K562 (cell line): ENCODE results near the gene GRK4. TPM values are rescaled to one million over a fixed set of nuclear protein-coding genes. Genes with fewer than 3 reads are reported as not detected.

ENCODE experiments used
- LCOR ChIP-seq: sonication (generic); formaldehyde crosslinking; IDR thresholded peaks from 2 replicates; pipeline ENCODE4 v1.8.0; 2022; ENCODE audit warnings: mild to moderate bottlenecking, missing genetic modification reagents
- MXI1 ChIP-seq: IDR thresholded peaks from 2 replicates; pipeline ENCODE4 v1.6.1; 2011; ENCODE audit warnings: low read depth, mild to moderate bottlenecking, improper control_type of control experiment, low read length
- RB1 ChIP-seq: fragments of 450-650 bp; IDR thresholded peaks from 2 replicates; pipeline ENCODE4 v1.6.1; 2017; ENCODE audit warnings: low read depth, mild to moderate bottlenecking
- RNF2 ChIP-seq: sonication (generic); IDR thresholded peaks from 2 replicates; pipeline ENCODE4 v1.6.1; 2016
- STAG1 ChIP-seq: sonication (generic); formaldehyde crosslinking; IDR thresholded peaks from 2 replicates; pipeline ENCODE4 v1.5.0; 2020; ENCODE audit warnings: missing genetic modification reagents, borderline replicate concordance
- TBL1XR1 ChIP-seq, 2 experiments: IDR thresholded peaks; 2 replicates each; pipeline ENCODE4 v1.6.1; 2012; ENCODE audit warnings: improper control_type of control experiment in 2 of 2, low read length in 2 of 2, mild to moderate bottlenecking in 1 of 2
- U2AF2 ChIP-seq: fragments of 200-400 bp; formaldehyde crosslinking; optimal IDR thresholded peaks from 2 replicates; pipeline ENCODE3; 2017; ENCODE audit warnings: low read depth, mild to moderate bottlenecking, low read length
- polyA plus RNA-seq, 8 experiments: library from polyadenylated mRNA; depleted of rRNA in 4 of 8; stranded (reverse) in 5 of 8; unstranded in 3 of 8; fragments of >200 nt; fragmentation: Nextera tagmentation in 2 of 8; fragmentation: Illumina TruSeq in 1 of 8; extraction: Ambion mirVana in 2 of 8; extraction: Trizol in 1 of 8; gene quantifications; 2 replicates each; pipeline versions ENCODE4 v1.2.1 to v1.2.3, GENCODE V29; 2011 to 2014; ENCODE audit warnings: inconsistent platforms in 1 of 8, missing spikeins in 1 of 8
- total RNA-seq, 7 experiments: library from RNA; depleted of rRNA in 6 of 7; stranded (reverse); fragments of >200 nt in 6 of 7; fragmentation: Illumina TruSeq in 2 of 7; extraction: Trizol in 2 of 7; gene quantifications; 2 replicates each; pipeline versions ENCODE4 v1.2.1 to v1.2.3, GENCODE V29; 2011 to 2021; ENCODE audit warnings: low replicate concordance in 1 of 7
- TF ChIP-seq, protein P1 (sequence below): fragments of 450-650 bp; IDR thresholded peaks from 2 replicates; pipeline ENCODE4 v1.6.1; 2016; ENCODE audit warnings: mild to moderate bottlenecking, moderate library complexity
- TF ChIP-seq, protein P2 (sequence below): sonication (generic); formaldehyde crosslinking; IDR thresholded peaks from 2 replicates; pipeline ENCODE4 v1.8.0; 2023; ENCODE audit warnings: mild to moderate bottlenecking, missing genetic modification reagents
- TF ChIP-seq, protein P3 (sequence below): sonication (generic); formaldehyde crosslinking; IDR thresholded peaks from 2 replicates; pipeline ENCODE4 v1.8.1; 2023; ENCODE audit warnings: mild to moderate bottlenecking, missing genetic modification reagents
- TF ChIP-seq, protein P4 (sequence below): sonication (generic); formaldehyde crosslinking; IDR thresholded peaks from 2 replicates; pipeline ENCODE4 v1.8.0; 2022; ENCODE audit warnings: mild to moderate bottlenecking, missing genetic modification reagents

The GRK4 gene
- total and polyA plus RNA-seq, 9 of the 15 experiments (the other 6 are each of a cell fraction or from before 2014, with no cell fraction given) = 1.1 to 4.8 (median 2.6) TPM

DNA sequence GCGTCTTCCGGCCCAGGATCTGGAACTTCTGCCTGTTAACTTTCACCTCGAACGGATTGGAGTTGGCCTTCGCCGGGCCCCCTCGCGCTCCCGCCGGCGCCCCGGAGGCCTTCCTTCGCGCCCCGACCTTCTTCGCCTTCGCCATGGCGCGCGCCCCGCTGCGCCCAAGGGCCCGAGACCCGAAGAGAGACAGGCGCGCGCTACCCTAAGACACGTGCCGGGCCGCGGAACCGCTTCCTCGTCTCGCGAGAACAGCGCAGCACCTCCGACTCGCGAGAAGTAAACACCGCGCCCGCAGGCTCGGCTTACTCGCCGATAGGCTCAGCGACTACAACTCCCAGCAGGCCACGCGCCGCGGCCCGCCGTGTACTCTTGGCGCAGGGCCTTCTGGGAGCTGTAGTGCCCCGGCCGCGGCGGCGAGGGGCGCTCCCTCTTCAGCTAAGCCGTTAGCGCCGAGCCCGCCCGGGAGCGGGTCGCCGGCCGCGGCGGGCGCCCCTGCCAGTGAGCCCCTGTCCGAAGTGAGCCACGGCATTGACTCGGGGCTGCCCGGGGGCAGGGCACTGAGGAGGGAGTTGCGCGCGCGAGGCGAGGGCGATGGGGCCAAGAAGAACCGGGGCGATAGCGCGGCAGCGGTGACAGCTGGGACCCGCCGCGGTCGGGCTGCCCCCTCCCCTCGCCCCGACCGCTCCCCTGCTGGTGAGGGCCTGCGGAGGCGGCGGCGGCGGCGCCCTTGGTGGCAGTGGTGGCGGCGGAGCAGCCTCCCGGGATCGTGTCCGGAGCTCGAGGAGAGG, at the start of gene GRK4, which contains the start of gene NOP14 (continued):
- TF ChIP-seq, protein P1, sequence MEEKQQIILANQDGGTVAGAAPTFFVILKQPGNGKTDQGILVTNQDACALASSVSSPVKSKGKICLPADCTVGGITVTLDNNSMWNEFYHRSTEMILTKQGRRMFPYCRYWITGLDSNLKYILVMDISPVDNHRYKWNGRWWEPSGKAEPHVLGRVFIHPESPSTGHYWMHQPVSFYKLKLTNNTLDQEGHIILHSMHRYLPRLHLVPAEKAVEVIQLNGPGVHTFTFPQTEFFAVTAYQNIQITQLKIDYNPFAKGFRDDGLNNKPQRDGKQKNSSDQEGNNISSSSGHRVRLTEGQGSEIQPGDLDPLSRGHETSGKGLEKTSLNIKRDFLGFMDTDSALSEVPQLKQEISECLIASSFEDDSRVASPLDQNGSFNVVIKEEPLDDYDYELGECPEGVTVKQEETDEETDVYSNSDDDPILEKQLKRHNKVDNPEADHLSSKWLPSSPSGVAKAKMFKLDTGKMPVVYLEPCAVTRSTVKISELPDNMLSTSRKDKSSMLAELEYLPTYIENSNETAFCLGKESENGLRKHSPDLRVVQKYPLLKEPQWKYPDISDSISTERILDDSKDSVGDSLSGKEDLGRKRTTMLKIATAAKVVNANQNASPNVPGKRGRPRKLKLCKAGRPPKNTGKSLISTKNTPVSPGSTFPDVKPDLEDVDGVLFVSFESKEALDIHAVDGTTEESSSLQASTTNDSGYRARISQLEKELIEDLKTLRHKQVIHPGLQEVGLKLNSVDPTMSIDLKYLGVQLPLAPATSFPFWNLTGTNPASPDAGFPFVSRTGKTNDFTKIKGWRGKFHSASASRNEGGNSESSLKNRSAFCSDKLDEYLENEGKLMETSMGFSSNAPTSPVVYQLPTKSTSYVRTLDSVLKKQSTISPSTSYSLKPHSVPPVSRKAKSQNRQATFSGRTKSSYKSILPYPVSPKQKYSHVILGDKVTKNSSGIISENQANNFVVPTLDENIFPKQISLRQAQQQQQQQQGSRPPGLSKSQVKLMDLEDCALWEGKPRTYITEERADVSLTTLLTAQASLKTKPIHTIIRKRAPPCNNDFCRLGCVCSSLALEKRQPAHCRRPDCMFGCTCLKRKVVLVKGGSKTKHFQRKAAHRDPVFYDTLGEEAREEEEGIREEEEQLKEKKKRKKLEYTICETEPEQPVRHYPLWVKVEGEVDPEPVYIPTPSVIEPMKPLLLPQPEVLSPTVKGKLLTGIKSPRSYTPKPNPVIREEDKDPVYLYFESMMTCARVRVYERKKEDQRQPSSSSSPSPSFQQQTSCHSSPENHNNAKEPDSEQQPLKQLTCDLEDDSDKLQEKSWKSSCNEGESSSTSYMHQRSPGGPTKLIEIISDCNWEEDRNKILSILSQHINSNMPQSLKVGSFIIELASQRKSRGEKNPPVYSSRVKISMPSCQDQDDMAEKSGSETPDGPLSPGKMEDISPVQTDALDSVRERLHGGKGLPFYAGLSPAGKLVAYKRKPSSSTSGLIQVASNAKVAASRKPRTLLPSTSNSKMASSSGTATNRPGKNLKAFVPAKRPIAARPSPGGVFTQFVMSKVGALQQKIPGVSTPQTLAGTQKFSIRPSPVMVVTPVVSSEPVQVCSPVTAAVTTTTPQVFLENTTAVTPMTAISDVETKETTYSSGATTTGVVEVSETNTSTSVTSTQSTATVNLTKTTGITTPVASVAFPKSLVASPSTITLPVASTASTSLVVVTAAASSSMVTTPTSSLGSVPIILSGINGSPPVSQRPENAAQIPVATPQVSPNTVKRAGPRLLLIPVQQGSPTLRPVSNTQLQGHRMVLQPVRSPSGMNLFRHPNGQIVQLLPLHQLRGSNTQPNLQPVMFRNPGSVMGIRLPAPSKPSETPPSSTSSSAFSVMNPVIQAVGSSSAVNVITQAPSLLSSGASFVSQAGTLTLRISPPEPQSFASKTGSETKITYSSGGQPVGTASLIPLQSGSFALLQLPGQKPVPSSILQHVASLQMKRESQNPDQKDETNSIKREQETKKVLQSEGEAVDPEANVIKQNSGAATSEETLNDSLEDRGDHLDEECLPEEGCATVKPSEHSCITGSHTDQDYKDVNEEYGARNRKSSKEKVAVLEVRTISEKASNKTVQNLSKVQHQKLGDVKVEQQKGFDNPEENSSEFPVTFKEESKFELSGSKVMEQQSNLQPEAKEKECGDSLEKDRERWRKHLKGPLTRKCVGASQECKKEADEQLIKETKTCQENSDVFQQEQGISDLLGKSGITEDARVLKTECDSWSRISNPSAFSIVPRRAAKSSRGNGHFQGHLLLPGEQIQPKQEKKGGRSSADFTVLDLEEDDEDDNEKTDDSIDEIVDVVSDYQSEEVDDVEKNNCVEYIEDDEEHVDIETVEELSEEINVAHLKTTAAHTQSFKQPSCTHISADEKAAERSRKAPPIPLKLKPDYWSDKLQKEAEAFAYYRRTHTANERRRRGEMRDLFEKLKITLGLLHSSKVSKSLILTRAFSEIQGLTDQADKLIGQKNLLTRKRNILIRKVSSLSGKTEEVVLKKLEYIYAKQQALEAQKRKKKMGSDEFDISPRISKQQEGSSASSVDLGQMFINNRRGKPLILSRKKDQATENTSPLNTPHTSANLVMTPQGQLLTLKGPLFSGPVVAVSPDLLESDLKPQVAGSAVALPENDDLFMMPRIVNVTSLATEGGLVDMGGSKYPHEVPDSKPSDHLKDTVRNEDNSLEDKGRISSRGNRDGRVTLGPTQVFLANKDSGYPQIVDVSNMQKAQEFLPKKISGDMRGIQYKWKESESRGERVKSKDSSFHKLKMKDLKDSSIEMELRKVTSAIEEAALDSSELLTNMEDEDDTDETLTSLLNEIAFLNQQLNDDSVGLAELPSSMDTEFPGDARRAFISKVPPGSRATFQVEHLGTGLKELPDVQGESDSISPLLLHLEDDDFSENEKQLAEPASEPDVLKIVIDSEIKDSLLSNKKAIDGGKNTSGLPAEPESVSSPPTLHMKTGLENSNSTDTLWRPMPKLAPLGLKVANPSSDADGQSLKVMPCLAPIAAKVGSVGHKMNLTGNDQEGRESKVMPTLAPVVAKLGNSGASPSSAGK = peak; percentile 99
- TF ChIP-seq RNF2 = peak; percentile 82
- peak; percentile 80 for TF ChIP-seq MXI1
- TF ChIP-seq LCOR = peak; percentile 96
- TF ChIP-seq, protein P2, sequence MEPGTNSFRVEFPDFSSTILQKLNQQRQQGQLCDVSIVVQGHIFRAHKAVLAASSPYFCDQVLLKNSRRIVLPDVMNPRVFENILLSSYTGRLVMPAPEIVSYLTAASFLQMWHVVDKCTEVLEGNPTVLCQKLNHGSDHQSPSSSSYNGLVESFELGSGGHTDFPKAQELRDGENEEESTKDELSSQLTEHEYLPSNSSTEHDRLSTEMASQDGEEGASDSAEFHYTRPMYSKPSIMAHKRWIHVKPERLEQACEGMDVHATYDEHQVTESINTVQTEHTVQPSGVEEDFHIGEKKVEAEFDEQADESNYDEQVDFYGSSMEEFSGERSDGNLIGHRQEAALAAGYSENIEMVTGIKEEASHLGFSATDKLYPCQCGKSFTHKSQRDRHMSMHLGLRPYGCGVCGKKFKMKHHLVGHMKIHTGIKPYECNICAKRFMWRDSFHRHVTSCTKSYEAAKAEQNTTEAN (CRISPR knock-in tag) = peak; percentile 76; the same call in 1 of the 2 replicates
- TF ChIP-seq U2AF2 = no peak
- no peak for TF ChIP-seq TBL1XR1 (IDR thresholded peaks at IDR 0.05; ENCODE audit: low read length in 2 of 2)
- TF ChIP-seq, protein P3, sequence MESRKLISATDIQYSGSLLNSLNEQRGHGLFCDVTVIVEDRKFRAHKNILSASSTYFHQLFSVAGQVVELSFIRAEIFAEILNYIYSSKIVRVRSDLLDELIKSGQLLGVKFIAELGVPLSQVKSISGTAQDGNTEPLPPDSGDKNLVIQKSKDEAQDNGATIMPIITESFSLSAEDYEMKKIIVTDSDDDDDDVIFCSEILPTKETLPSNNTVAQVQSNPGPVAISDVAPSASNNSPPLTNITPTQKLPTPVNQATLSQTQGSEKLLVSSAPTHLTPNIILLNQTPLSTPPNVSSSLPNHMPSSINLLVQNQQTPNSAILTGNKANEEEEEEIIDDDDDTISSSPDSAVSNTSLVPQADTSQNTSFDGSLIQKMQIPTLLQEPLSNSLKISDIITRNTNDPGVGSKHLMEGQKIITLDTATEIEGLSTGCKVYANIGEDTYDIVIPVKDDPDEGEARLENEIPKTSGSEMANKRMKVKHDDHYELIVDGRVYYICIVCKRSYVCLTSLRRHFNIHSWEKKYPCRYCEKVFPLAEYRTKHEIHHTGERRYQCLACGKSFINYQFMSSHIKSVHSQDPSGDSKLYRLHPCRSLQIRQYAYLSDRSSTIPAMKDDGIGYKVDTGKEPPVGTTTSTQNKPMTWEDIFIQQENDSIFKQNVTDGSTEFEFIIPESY (CRISPR knock-in tag) = peak; percentile 30; the same call in 1 of the 2 replicates
- peak; percentile 74; the same call in 1 of the 2 replicates for TF ChIP-seq RB1
- TF ChIP-seq STAG1 (CRISPR knock-in tag) = peak; percentile 31; the same call in 1 of the 2 replicates
- TF ChIP-seq, protein P4, sequence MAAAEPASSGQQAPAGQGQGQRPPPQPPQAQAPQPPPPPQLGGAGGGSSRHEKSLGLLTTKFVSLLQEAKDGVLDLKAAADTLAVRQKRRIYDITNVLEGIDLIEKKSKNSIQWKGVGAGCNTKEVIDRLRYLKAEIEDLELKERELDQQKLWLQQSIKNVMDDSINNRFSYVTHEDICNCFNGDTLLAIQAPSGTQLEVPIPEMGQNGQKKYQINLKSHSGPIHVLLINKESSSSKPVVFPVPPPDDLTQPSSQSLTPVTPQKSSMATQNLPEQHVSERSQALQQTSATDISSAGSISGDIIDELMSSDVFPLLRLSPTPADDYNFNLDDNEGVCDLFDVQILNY = no peak
